RWPE1 (cell line): ENCODE results near the gene MTR.

ENCODE experiments used
- CTCF ChIA-PET: fragments of 350-600 bp; sonication (Branson Sonifier 250); formaldehyde crosslinking; extraction: SDS; loops from one replicate; lab custom pipeline; 2021; lab: Yijun Ruan, JAX
- POLR2A ChIA-PET: fragments of 400-600 bp; formaldehyde crosslinking; extraction: SDS; loops from one replicate; lab custom pipeline; 2020; ENCODE audit warnings: antibody characterized with exemption; ENCODE audit not compliant: low non-redundant PET; lab: Yijun Ruan, JAX
- DNase-seq: peaks from one replicate; pipeline ENCODE4 v3.0.0; 2012; ENCODE audit warnings: low spot score
- H3K27ac ChIP-seq: fragments of 450-650 bp; 2 replicates; pipeline ENCODE4 v1.5.1; 2017
- TF ChIP-seq, protein P1 (sequence below): fragments of 450-650 bp; conservative IDR thresholded peaks from 2 replicates; pipeline ENCODE4 v1.5.1; 2017; ENCODE audit warnings: low read depth, mild to moderate bottlenecking

MTR gene

DNA sequence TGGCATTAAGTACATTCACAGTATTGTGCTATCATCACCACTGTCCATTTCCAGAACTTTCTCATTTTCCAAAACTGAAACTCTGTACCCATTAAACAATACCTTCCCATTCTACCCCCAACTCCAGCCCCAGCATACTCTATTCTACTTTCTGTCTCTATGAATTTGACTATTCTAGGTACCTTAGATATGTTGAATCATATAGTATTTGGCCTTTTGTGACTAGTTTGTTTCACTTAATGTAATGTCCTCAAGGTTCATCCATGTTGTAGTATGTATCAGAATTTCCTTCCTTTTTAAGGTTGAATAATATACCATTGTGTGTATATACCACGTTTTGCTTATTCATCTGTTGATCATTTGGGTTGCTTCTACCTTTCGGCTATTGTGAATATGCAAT is 11.5 kb downstream of the MTR start:
- H3K27ac ChIP-seq: no peak overlapping the region
- ChIA-PET POLR2A (no interaction called here), CTCF (no interaction called here)
- no peak for DNase-seq
- TF ChIP-seq, protein P1, sequence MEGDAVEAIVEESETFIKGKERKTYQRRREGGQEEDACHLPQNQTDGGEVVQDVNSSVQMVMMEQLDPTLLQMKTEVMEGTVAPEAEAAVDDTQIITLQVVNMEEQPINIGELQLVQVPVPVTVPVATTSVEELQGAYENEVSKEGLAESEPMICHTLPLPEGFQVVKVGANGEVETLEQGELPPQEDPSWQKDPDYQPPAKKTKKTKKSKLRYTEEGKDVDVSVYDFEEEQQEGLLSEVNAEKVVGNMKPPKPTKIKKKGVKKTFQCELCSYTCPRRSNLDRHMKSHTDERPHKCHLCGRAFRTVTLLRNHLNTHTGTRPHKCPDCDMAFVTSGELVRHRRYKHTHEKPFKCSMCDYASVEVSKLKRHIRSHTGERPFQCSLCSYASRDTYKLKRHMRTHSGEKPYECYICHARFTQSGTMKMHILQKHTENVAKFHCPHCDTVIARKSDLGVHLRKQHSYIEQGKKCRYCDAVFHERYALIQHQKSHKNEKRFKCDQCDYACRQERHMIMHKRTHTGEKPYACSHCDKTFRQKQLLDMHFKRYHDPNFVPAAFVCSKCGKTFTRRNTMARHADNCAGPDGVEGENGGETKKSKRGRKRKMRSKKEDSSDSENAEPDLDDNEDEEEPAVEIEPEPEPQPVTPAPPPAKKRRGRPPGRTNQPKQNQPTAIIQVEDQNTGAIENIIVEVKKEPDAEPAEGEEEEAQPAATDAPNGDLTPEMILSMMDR: no peak

DNA sequence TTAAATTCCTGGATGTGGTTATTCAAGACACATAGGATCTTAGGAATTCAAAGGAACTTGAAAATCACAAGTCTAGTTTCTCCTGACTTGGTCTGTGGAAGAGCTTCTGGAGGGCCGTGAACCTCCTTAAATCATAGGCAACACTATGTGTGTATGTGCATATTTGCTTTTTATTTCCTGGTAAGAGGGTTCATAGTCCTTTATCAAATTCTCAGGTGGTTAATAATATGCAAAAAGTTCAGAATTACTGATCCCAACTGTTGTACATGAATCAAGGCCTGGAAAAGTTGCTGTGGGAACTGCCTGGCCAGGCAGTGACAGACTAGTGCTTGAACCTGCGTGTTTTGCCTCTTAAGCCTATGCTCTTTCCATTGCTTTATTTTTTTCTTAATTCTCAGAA is 12.9 kb downstream of the MTR start:
- no peak overlapping the region for H3K27ac ChIP-seq
- CTCF ChIA-PET: interaction anchor here (0.5 kb wide), 1 partner anchor 579 kb away, joined by 4 read pairs; no protein-coding TSS in a partner anchor
- TF ChIP-seq, protein P1: no peak
- POLR2A ChIA-PET: no interaction called here
- no peak for DNase-seq

DNA sequence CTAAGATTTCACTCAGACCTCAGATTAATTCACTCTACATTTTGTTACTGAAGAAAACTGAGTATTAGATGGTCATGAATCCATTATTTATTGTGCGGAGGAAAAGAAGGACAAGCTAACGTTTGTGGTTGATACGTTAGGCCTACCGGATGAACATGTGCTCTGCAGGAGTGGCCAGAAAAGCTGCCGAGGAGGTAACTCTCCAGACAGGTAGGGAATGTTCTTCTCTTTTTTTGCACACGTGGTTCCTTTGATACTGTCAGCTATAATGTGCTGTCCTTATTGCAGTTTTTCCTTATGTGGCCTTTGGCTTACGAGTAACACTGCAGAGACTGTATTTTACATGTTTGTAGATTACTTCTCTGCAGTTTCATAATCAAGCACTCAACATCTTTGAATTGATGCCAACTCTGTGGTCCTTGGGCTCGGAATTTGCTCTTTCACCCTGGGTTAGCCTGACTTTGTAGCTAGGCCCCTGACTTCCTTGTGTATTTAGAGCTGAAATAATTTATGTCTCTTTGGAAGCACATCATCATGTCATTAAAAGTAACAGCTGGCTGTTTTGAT is 13.6 kb downstream of the MTR start:
- no peak overlapping the region for H3K27ac ChIP-seq
- no peak for DNase-seq
- ChIA-PET POLR2A (interaction anchor here (0.7 kb wide), 1 partner anchor 14 kb away, joined by 3 read pairs; the partner anchor contains the start of gene MTR), CTCF (no interaction called here)
- TF ChIP-seq, protein P1: no peak

DNA sequence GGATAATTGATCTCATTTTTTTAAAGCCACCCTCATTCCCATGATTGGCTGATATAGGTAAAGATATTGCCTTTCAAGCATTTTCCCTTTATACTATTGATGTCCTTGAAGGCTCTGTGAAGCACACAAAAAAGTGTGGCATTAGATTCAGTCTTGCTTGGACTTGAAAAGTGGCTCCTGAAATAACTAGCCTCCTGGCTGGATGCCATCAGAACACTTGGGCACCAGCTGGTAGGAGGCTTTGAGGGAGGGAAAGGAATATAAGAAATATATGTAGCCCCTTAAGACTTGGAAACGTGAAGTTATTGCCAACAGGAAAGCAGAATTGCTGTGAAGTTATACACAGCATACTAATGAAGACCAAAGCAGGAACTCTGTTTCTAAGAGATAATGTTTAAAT is 14.1 kb downstream of the MTR start:
- CTCF ChIA-PET: interaction anchor here (0.6 kb wide), 1 partner anchor 572 kb away, joined by 3 read pairs; no protein-coding TSS in a partner anchor
- no peak for DNase-seq
- POLR2A ChIA-PET: interaction anchor here (0.7 kb wide), 1 partner anchor 14 kb away, joined by 3 read pairs; the partner anchor contains the start of gene MTR
- no peak overlapping the region for H3K27ac ChIP-seq
- TF ChIP-seq, protein P1: no peak

DNA sequence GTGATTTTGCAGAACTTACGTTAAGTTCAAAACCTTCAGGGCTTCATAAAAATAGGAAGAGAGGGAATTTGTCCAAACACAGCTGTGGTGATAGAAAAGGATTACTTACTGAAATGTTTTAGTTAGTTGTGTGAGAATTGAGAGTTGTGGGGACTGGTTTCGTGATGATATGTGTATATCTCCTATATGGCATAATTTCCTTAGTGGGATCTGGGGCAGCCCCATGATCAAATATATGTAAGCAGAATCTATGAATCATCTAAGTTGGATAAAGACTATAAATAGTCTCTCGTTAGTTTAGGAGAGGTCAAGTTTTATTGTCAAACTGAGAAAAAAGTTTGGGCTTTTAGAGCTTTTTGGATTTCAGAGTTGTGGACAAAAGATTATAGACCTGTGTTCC is 14.9 kb downstream of the MTR start:
- TF ChIP-seq, protein P1: no peak
- ChIA-PET CTCF (no interaction called here), POLR2A (no interaction called here)
- H3K27ac ChIP-seq: no peak overlapping the region
- no peak for DNase-seq

DNA sequence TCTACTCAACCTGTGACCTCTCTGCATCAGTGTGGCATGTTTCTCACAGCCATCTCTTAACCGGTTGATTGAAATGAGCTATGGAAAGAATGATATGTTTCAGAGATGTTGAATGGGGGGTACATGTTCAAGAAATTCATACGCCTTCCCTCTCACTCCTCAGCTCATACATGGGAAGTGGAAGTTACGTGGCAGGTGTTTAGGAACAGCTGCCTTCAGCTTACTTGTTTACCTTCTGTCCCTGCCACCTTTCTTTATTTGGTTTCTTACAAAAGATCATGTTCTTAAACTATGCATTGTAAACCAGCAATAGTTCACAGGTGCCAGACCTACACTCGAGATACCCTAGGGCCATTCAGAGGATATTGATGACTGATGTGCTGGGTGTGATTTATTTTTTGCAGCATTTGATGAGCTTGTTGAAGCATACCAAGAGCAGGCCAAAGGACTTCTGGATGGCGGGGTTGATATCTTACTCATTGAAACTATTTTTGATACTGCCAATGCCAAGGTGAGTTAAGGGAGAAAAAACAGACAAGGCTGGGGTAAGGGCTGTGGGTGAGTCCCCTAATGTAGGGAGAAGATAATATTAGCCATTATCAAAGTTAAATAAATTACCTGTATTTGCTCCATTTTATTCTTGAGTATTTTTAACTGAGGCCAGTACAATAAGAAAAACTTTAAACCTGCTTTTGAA is 17.4 kb downstream of the MTR start:
- POLR2A ChIA-PET: no interaction called here
- H3K27ac ChIP-seq: no peak overlapping the region
- TF ChIP-seq, protein P1: no peak
- CTCF ChIA-PET: interaction anchor here (0.6 kb wide), 1 partner anchor 531 kb away, joined by 3 read pairs; no protein-coding TSS in a partner anchor
- DNase-seq: no peak
